K562 (cell line): Measurements from ENCODE around the gene SLC35E3. TPM values are rescaled to one million over a fixed set of nuclear protein-coding genes. Genes with fewer than 3 reads are reported as not detected.

Experiments used
- ARHGAP35 ChIP-seq: fragments of 450-650 bp; IDR thresholded peaks from 2 replicates; pipeline ENCODE4 v1.6.1; 2018; ENCODE audit not compliant: partially characterized antibody
- CHD1 ChIP-seq: fragments of 200-600 bp; sonication (generic); IDR thresholded peaks from one replicate; pipeline ENCODE4 v1.6.1; 2012; ENCODE audit warnings: mild to moderate bottlenecking, moderate library complexity, low read length, inconsistent platforms
- CHD7 ChIP-seq: fragments of 200-600 bp; sonication (generic); IDR thresholded peaks from one replicate; pipeline ENCODE4 v1.6.1; 2012; ENCODE audit warnings: mild to moderate bottlenecking, low read depth, low read length, inconsistent platforms
- CSDE1 ChIP-seq, 2 experiments: fragments of 450-650 bp; IDR thresholded peaks; 2 replicates each; pipeline ENCODE4 v1.6.1; 2016; ENCODE audit warnings: mild to moderate bottlenecking in 1 of 2
- CTCF ChIP-seq, 3 experiments: IDR thresholded peaks in 2 of 3; conservative IDR thresholded peaks in 1 of 3; 2 replicates each; pipeline ENCODE4 v1.5.1; 2011 to 2012; ENCODE audit warnings: low read length in 3 of 3, mild to moderate bottlenecking in 3 of 3, control low read depth in 2 of 3, improper control_type of control experiment in 1 of 3, inconsistent platforms in 1 of 3, low read depth in 1 of 3, mixed read lengths in 1 of 3, moderate library complexity in 1 of 3; ENCODE audit not compliant: insufficient read depth in 2 of 3
- FOXK1 ChIP-seq: sonication (generic); formaldehyde crosslinking; IDR thresholded peaks from 2 replicates; pipeline ENCODE4 v1.8.0; 2022; ENCODE audit warnings: missing genetic modification reagents, mild to moderate bottlenecking, borderline replicate concordance
- FOXP1 ChIP-seq: sonication (generic); formaldehyde crosslinking; IDR thresholded peaks from 2 replicates; pipeline ENCODE4 v1.8.0; 2022; ENCODE audit warnings: mild to moderate bottlenecking, missing genetic modification reagents
- JUNB ChIP-seq: fragments of 450-650 bp; formaldehyde crosslinking; conservative IDR thresholded peaks from 2 replicates; pipeline ENCODE4 v1.4.0; 2020; ENCODE audit warnings: mild to moderate bottlenecking
- MYBL2 ChIP-seq, 2 experiments: fragments of 450-650 bp in 1 of 2; sonication (generic) in 1 of 2; formaldehyde crosslinking in 1 of 2; IDR thresholded peaks; 2 replicates each; pipeline versions ENCODE4 v1.6.1 to v1.8.1; 2017 to 2022; ENCODE audit warnings: borderline replicate concordance in 1 of 2, inconsistent platforms in 1 of 2, low read depth in 1 of 2, mild to moderate bottlenecking in 1 of 2, missing genetic modification reagents in 1 of 2, moderate library complexity in 1 of 2
- SETDB1 ChIP-seq: IDR thresholded peaks from one replicate; pipeline ENCODE4 v1.6.1; 2012; ENCODE audit warnings: low read length, control low read depth, inconsistent platforms
- TRIM24 ChIP-seq, 2 experiments: fragments of 450-650 bp; IDR thresholded peaks; 2 replicates each; pipeline ENCODE4 v1.6.1; 2016
- ZC3H8 ChIP-seq: fragments of 450-650 bp; IDR thresholded peaks from 2 replicates; pipeline ENCODE4 v1.6.1; 2017
- ZNF780A ChIP-seq: fragments of 250-450 bp; sonication (Bioruptor Pico); IDR thresholded peaks from 2 replicates; pipeline ENCODE4 v1.5.0; 2021; ENCODE audit warnings: mild to moderate bottlenecking
- polyA plus RNA-seq, 8 experiments: library from polyadenylated mRNA; depleted of rRNA in 4 of 8; stranded (reverse) in 5 of 8; unstranded in 3 of 8; fragments of >200 nt; fragmentation: Nextera tagmentation in 2 of 8; fragmentation: Illumina TruSeq in 1 of 8; extraction: Ambion mirVana in 2 of 8; extraction: Trizol in 1 of 8; gene quantifications; 2 replicates each; pipeline versions ENCODE4 v1.2.1 to v1.2.3, GENCODE V29; 2011 to 2014; ENCODE audit warnings: inconsistent platforms in 1 of 8, missing spikeins in 1 of 8
- total RNA-seq, 7 experiments: library from RNA; depleted of rRNA in 6 of 7; stranded (reverse); fragments of >200 nt in 6 of 7; fragmentation: Illumina TruSeq in 2 of 7; extraction: Trizol in 2 of 7; gene quantifications; 2 replicates each; pipeline versions ENCODE4 v1.2.1 to v1.2.3, GENCODE V29; 2011 to 2021; ENCODE audit warnings: low replicate concordance in 1 of 7

SLC35E3 gene
- total and polyA plus RNA-seq, 9 of the 15 experiments (the other 6 are each of a cell fraction or from before 2014, with no cell fraction given) = 1.2 to 5.9 (median 3.8) TPM

- no peak for TF ChIP-seq CHD7
- peak; percentile 63; the same call in 1 of the 2 replicates for TF ChIP-seq FOXK1
- no peak for TF ChIP-seq JUNB (CRISPR knock-in tag)
- no peak for TF ChIP-seq CSDE1 (IDR thresholded peaks at IDR 0.05)
- TF ChIP-seq SETDB1 = no peak
- TF ChIP-seq ARHGAP35 = no peak
- no peak for TF ChIP-seq CHD1
- no peak for TF ChIP-seq TRIM24 (IDR thresholded peaks at IDR 0.05)
- TF ChIP-seq ZC3H8 = no peak
- TF ChIP-seq MYBL2 (IDR thresholded peaks at IDR 0.05; ENCODE audit: low read depth) = peak; percentile 92
- TF ChIP-seq MYBL2 (CRISPR knock-in tag; IDR thresholded peaks at IDR 0.05; ENCODE audit: borderline replicate concordance) = no peak
- TF ChIP-seq CTCF (IDR thresholded peaks at IDR 0.05 in 2 of 3, conservative IDR thresholded peaks at IDR 0.05 in 1 of 3; ENCODE audit: insufficient read depth in 2 of 3, low read depth in 1 of 3, low read length in 3 of 3) = peak; percentile 69 to 74 (median 69)
- 0 out of 2 replicates have a peak, but pooled peaks have one; percentile 68 for TF ChIP-seq FOXP1 (CRISPR knock-in tag)
- TF ChIP-seq ZNF780A (CRISPR knock-in tag) = no peak
Observed at GRCh38 chr12:68807576-68808387, 61.8 kb downstream of the SLC35E3 start, which contains the start of gene MDM2 (continued).
